IMR-90 (cell line): ENCODE measurements around the gene NWD2. TPM values are rescaled to one million over a fixed set of nuclear protein-coding genes. Genes with fewer than 3 reads are reported as not detected.

Experiments
- ATAC-seq: fragments of 200-7000 bp; cut with Tn5 transposase; 2 replicates; pipeline ENCODE4 v1.9.1; 2020; ENCODE audit warnings: low read depth, mild to moderate bottlenecking, moderate library complexity
- BruUV-seq: library from RNA; stranded (reverse); fragments of 400-500 nt; replicated peaks from 2 replicates; lab custom pipeline; 2021; lab: Mats Ljungman, UMichigan
- CTCF ChIA-PET: fragments of 300-600 bp; formaldehyde crosslinking; extraction: SDS; loops from one replicate; lab custom pipeline; 2021; ENCODE audit warnings: antibody characterized with exemption; lab: Yijun Ruan, JAX
- POLR2A ChIA-PET: fragments of 300-600 bp; sonication (Branson Sonifier 250); formaldehyde crosslinking; loops from one replicate; lab custom pipeline; 2022; ENCODE audit warnings: antibody characterized with exemption; ENCODE audit not compliant: unreplicated experiment; lab: Charles Lee
- DNase-seq: peaks from one replicate; pipeline ENCODE4 v3.0.0; 2013
- H2AFZ ChIP-seq: replicated peaks from 2 replicates; pipeline ENCODE3; 2013; ENCODE audit warnings: low read length, mild to moderate bottlenecking; ENCODE audit not compliant: poor library complexity
- H2AK5ac ChIP-seq: 2 replicates; pipeline ENCODE4 v1.6.1; 2013; ENCODE audit warnings: low read depth, low read length, inconsistent platforms
- H2AK9ac ChIP-seq: replicated peaks from 2 replicates; pipeline ENCODE3; 2013; ENCODE audit warnings: mild to moderate bottlenecking, low read depth, low read length, moderate library complexity; ENCODE audit not compliant: poor library complexity
- H2BK120ac ChIP-seq: 2 replicates; pipeline ENCODE4 v1.6.1; 2013; ENCODE audit warnings: low read depth, low read length, inconsistent platforms
- H2BK15ac ChIP-seq: 3 replicates; pipeline ENCODE4 v1.6.1; 2013; ENCODE audit warnings: low read depth, low read length, inconsistent platforms
- H2BK20ac ChIP-seq: 2 replicates; pipeline ENCODE4 v1.6.1; 2013; ENCODE audit warnings: low read depth, mild to moderate bottlenecking, inconsistent platforms, low read length, moderate library complexity
- H2BK5ac ChIP-seq: 2 replicates; pipeline ENCODE4 v1.6.1; 2013; ENCODE audit warnings: mild to moderate bottlenecking, low read depth, low read length, inconsistent platforms; ENCODE audit not compliant: poor library complexity, severe bottlenecking
- H3K14ac ChIP-seq: replicated peaks from 2 replicates; pipeline ENCODE4 v1.6.1; 2013; ENCODE audit warnings: low read depth, low read length, inconsistent platforms
- H3K18ac ChIP-seq: 2 replicates; pipeline ENCODE4 v1.6.1; 2013; ENCODE audit warnings: low read depth, low read length, control low read depth
- H3K23ac ChIP-seq: 2 replicates; pipeline ENCODE4 v1.6.1; 2013; ENCODE audit warnings: low read depth, low read length, inconsistent platforms
- H3K27ac ChIP-seq: 2 replicates; pipeline ENCODE4 v1.5.1; 2013; ENCODE audit warnings: mild to moderate bottlenecking, control low read depth, low read length; ENCODE audit not compliant: insufficient read depth
- H3K27me3 ChIP-seq: 2 replicates; pipeline ENCODE4 v1.6.1; 2013; ENCODE audit warnings: low read length; ENCODE audit not compliant: control insufficient read depth, insufficient read depth
- H3K36me3 ChIP-seq: 2 replicates; pipeline ENCODE4 v1.6.1; 2013; ENCODE audit warnings: low read length, mixed read lengths; ENCODE audit not compliant: control insufficient read depth, insufficient read depth
- H3K4ac ChIP-seq: 2 replicates; pipeline ENCODE4 v1.6.1; 2013; ENCODE audit warnings: low read depth, low read length, inconsistent platforms
- H3K4me1 ChIP-seq: 2 replicates; pipeline ENCODE4 v1.6.1; 2013; ENCODE audit warnings: low read length, mixed read lengths; ENCODE audit not compliant: control insufficient read depth, insufficient read depth
- H3K4me2 ChIP-seq: 2 replicates; pipeline ENCODE4 v1.6.1; 2013; ENCODE audit warnings: low read depth, mild to moderate bottlenecking, control low read depth, low read length, moderate library complexity
- H3K4me3 ChIP-seq: 2 replicates; pipeline ENCODE4 v1.5.1; 2013; ENCODE audit warnings: low read depth, mild to moderate bottlenecking, control low read depth, low read length, moderate library complexity; ENCODE audit not compliant: insufficient read depth
- H3K56ac ChIP-seq: 2 replicates; pipeline ENCODE4 v1.6.1; 2013; ENCODE audit warnings: low read length, inconsistent platforms; ENCODE audit not compliant: insufficient read depth; ENCODE audit errors: extremely low read depth
- H3K79me1 ChIP-seq, 2 experiments: 2 replicates each; pipeline ENCODE4 v1.6.1; 2013; ENCODE audit warnings: low read length in 2 of 2, inconsistent platforms in 1 of 2, low read depth in 1 of 2
- H3K9ac ChIP-seq: 2 replicates; pipeline ENCODE4 v1.6.1; 2013; ENCODE audit warnings: low read depth, low read length, control low read depth
- H3K9me1 ChIP-seq: 2 replicates; pipeline ENCODE4 v1.6.1; 2013; ENCODE audit warnings: low read length, inconsistent platforms; ENCODE audit not compliant: insufficient read depth
- H3K9me3 ChIP-seq: 2 replicates; pipeline ENCODE4 v1.6.1; 2013; ENCODE audit warnings: low read length; ENCODE audit not compliant: control insufficient read depth, insufficient read depth
- H4K20me1 ChIP-seq: 2 replicates; pipeline ENCODE4 v1.6.1; 2013; ENCODE audit warnings: low read length, inconsistent platforms; ENCODE audit not compliant: insufficient read depth
- H4K5ac ChIP-seq: 2 replicates; pipeline ENCODE4 v1.6.1; 2013; ENCODE audit warnings: mild to moderate bottlenecking, low read depth, low read length, control low read depth
- H4K8ac ChIP-seq, 2 experiments: 2 replicates each; pipeline ENCODE4 v1.6.1; 2013; ENCODE audit warnings: low read depth in 2 of 2, low read length in 2 of 2, control low read depth in 1 of 2, inconsistent platforms in 1 of 2
- H4K91ac ChIP-seq: 2 replicates; pipeline ENCODE4 v1.6.1; 2013; ENCODE audit warnings: low read depth, low read length, inconsistent platforms; ENCODE audit not compliant: insufficient read depth
- BHLHE40 ChIP-seq: fragments of 150-350 bp; IDR thresholded peaks from 2 replicates; pipeline ENCODE4 v1.6.1; 2016; ENCODE audit warnings: mild to moderate bottlenecking, low read depth, low read length
- CHD1 ChIP-seq: IDR thresholded peaks from 2 replicates; pipeline ENCODE4 v1.6.1; 2012; ENCODE audit warnings: low read depth, low read length, improper control_type of control experiment
- CTCF ChIP-seq: conservative IDR thresholded peaks from 2 replicates; pipeline ENCODE4 v1.5.1; 2012; ENCODE audit warnings: mild to moderate bottlenecking, low read depth, low read length, improper control_type of control experiment
- FOS ChIP-seq: fragments of 150-350 bp; IDR thresholded peaks from 2 replicates; pipeline ENCODE4 v1.6.1; 2016; ENCODE audit warnings: low read depth, low read length
- MAFK ChIP-seq: IDR thresholded peaks from 2 replicates; pipeline ENCODE4 v1.6.1; 2012; ENCODE audit warnings: low read depth, low read length, improper control_type of control experiment
- MXI1 ChIP-seq: IDR thresholded peaks from 2 replicates; pipeline ENCODE4 v1.6.1; 2012; ENCODE audit warnings: low read depth, mild to moderate bottlenecking, low read length, moderate library complexity, borderline replicate concordance
- NFE2L2 ChIP-seq: fragments of 150-350 bp; IDR thresholded peaks from 2 replicates; pipeline ENCODE4 v1.6.1; 2016; ENCODE audit warnings: low read depth, mild to moderate bottlenecking, low read length
- POLR2A ChIP-seq: IDR thresholded peaks from 2 replicates; pipeline ENCODE4 v1.6.1; 2012; ENCODE audit warnings: mild to moderate bottlenecking, low read depth, low read length
- RFX5 ChIP-seq: IDR thresholded peaks from 2 replicates; pipeline ENCODE4 v1.8.0; 2012; ENCODE audit warnings: low read depth, mild to moderate bottlenecking, low read length, moderate library complexity
- SMC3 ChIP-seq: fragments of 150-350 bp; IDR thresholded peaks from 2 replicates; pipeline ENCODE4 v1.6.1; 2016; ENCODE audit warnings: low read depth, mild to moderate bottlenecking, antibody characterized with exemption, low read length, moderate library complexity
- WGBS, 2 experiments: methylation state at CpG; one replicate each; pipeline versions ENCODE4 v1.1.5 to v1.1.7; 2013; ENCODE audit warnings: missing lambda C conversion rate in 2 of 2; ENCODE audit not compliant: insufficient read length in 1 of 2; ENCODE audit errors: extremely low coverage in 2 of 2; 5-methylcytosine and 5-hydroxymethylcytosine counted together
- dilution Hi-C: fragments of 300-500 bp; cut with HindIII; formaldehyde crosslinking; loops from one replicate; pipeline ENCODE4 v1.14.3; 2018; ENCODE audit warnings: low sequenced_read_pairs; ENCODE audit not compliant: unreplicated experiment
- in situ Hi-C: fragments of 300-500 bp; cut with MboI; formaldehyde crosslinking; loops from 3 replicates; pipeline ENCODE4 v1.14.3; 2019; ENCODE audit warnings: low sequenced_read_pairs, inconsistent platforms, mixed read lengths
- intact Hi-C: fragments of 100-400 bp; cut with micrococcal nuclease; formaldehyde crosslinking; loops from 2 replicates; pipeline ENCODE4 v1.10.0; 2022
- polyA plus RNA-seq, 3 experiments: library from polyadenylated mRNA; depleted of rRNA; stranded (reverse); fragments of >200 nt; gene quantifications; 2 replicates each; pipeline ENCODE4 v1.2.3, GENCODE V29; 2012; ENCODE audit warnings: low replicate concordance in 1 of 3
- total RNA-seq: library from RNA; depleted of rRNA; stranded (reverse); fragments of >200 nt; gene quantifications from 2 replicates; pipeline ENCODE4 v1.2.3, GENCODE V29; 2012

NWD2 gene
- total and polyA plus RNA-seq, 2 of the 4 experiments (the other 2 are of a cell fraction), result not detected

GRCh38 chr4:37220685-37221084 is 23.9 kb upstream of the NWD2 start:
- H3K4ac ChIP-seq, result no peak overlapping the region
- H3K4me3 ChIP-seq, result no peak overlapping the region
- H2AK5ac ChIP-seq, result no peak overlapping the region
- intact Hi-C loops, result no loop called here
- H3K56ac ChIP-seq, result no peak overlapping the region
- no peak for TF ChIP-seq BHLHE40
- TF ChIP-seq FOS, result no peak
- no peak for TF ChIP-seq POLR2A
- TF ChIP-seq MXI1, result no peak
- no peak for TF ChIP-seq SMC3
- TF ChIP-seq RFX5, result no peak
- no peak for TF ChIP-seq MAFK
- no peak for TF ChIP-seq CTCF
- TF ChIP-seq CHD1, result no peak
- TF ChIP-seq NFE2L2, result no peak
- no peaks in the 10 kb centered on the region for H4K20me1 ChIP-seq
- no peak overlapping the region for H2BK120ac ChIP-seq
- H4K91ac ChIP-seq, result no peak overlapping the region
- no peak overlapping the region for H4K5ac ChIP-seq
- H4K8ac ChIP-seq, result no peak overlapping the region
- 100% methylated on average over 2 of the region's 3 CpGs; no CpG with 5 or more reads in 1 of the 2 experiments for WGBS, 2 experiments
- no peak overlapping the region for H2BK5ac ChIP-seq
- H3K36me3 ChIP-seq, result no peaks in the 10 kb centered on the region
- no peak overlapping the region for H3K18ac ChIP-seq
- H3K4me1 ChIP-seq, result no peaks in the 10 kb centered on the region
- H3K4me2 ChIP-seq, result no peak overlapping the region
- H2BK15ac ChIP-seq, result no peak overlapping the region
- peaks cover 5% of the 10 kb centered on the region for H3K9me3 ChIP-seq
- H3K14ac ChIP-seq, result no peak overlapping the region
- DNase-seq (no peak), ATAC-seq (no peak)
- no peak overlapping the region for H2AK9ac ChIP-seq
- no peak overlapping the region for H2BK20ac ChIP-seq
- in situ Hi-C loops, result no loop called here
- H3K9me1 ChIP-seq, result no peaks in the 10 kb centered on the region
- H3K9ac ChIP-seq, result no peak overlapping the region
- dilution Hi-C loops, result no loop called here
- H3K23ac ChIP-seq, result no peak overlapping the region
- POLR2A ChIA-PET, result no interaction called here
- CTCF ChIA-PET, result no interaction called here
- no peak overlapping the region for H3K27ac ChIP-seq
- H3K79me1 ChIP-seq, result no peaks in the 10 kb centered on the region
- BruUV-seq, result no TSS peak
- H3K27me3 ChIP-seq, result no peaks in the 10 kb centered on the region
- H2AFZ ChIP-seq, result no peak overlapping the region
